ENCODE measurements around the gene PLA2G15. TPM values are rescaled to one million over a fixed set of nuclear protein-coding genes. Genes with fewer than 3 reads are reported as not detected.

PLA2G15 gene
- total RNA-seq, 1 experiment from 2014 or later: 10.3 TPM

GRCh38 chr16:68237243-68238028, 7.7 kb upstream of the PLA2G15 start:
- Histone ChIP-seq H3K27me3 (ENCODE audit: control insufficient read depth, insufficient read depth, low read length) (peaks cover 4% of the 10 kb centered on the region; the same call in 1 of the 2 replicates), H3K4me3 (ENCODE audit: insufficient read depth, low read depth, low read length) (peak overlapping the region; percentile 78), H3K36me3 (replicated peaks; ENCODE audit: control insufficient read depth, insufficient read depth, low read length) (peaks cover 4% of the 10 kb centered on the region)
- peak; percentile 99 for DNase-seq

- DNase-seq: no peak
These were observed 7.2 kb upstream of the PLA2G15 start for GRCh38 chr16:68238029-68238345.

GRCh38 chr16:68242085-68242484, 3.1 kb upstream of the PLA2G15 start:
- no peak for DNase-seq
- H3K36me3 ChIP-seq (replicated peaks; ENCODE audit: control insufficient read depth, insufficient read depth, low read length): no peaks in the 10 kb centered on the region
- H3K4me3 ChIP-seq (ENCODE audit: insufficient read depth, low read depth, low read length): no peak overlapping the region
- peaks cover 18% of the 10 kb centered on the region for H3K27me3 ChIP-seq (ENCODE audit: control insufficient read depth, insufficient read depth, low read length)

More at GRCh38 chr16:68238029-68238345, 7.2 kb upstream of the PLA2G15 start:
- Histone ChIP-seq H3K36me3 (replicated peaks; ENCODE audit: control insufficient read depth, insufficient read depth, low read length) (peaks cover 4% of the 10 kb centered on the region), H3K27me3 (ENCODE audit: control insufficient read depth, insufficient read depth, low read length) (peaks cover 4% of the 10 kb centered on the region; the same call in 1 of the 2 replicates), H3K4me3 (ENCODE audit: insufficient read depth, low read depth, low read length) (peak overlapping the region; percentile 50)

GRCh38 chr16:68242926-68243858, 2.0 kb upstream of the PLA2G15 start:
- peak; percentile 7 for DNase-seq
- H3K27me3 ChIP-seq (ENCODE audit: control insufficient read depth, insufficient read depth, low read length): peaks cover 18% of the 10 kb centered on the region
- H3K4me3 ChIP-seq (ENCODE audit: insufficient read depth, low read depth, low read length): no peak overlapping the region
- no peaks in the 10 kb centered on the region for H3K36me3 ChIP-seq (replicated peaks; ENCODE audit: control insufficient read depth, insufficient read depth, low read length)

DNA sequence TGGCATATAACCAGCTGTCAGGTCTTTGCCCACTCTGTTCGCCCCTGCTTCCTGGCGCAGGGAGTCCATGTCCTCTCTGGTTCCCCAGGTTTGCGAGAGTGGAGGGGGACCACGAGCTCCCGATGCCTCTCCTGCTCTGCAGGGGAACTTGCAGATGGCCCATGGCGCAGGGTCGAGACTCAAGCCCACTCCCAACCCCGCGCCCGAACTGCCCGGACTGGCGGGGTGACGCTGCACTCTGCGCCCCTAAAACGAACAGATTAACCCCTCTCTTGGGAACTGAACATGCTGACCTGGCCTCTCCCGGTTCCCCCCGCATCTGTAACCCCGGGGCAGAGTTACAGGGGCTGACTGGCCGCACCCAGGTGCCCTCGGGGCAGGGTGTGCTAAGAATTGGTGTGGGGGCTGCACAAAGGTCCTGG, 681 bp upstream of the PLA2G15 start:
- DNase-seq: no peak
- Histone ChIP-seq H3K36me3 (replicated peaks; ENCODE audit: control insufficient read depth, insufficient read depth, low read length) (no peaks in the 10 kb centered on the region; the same call in 1 of the 2 replicates), H3K27me3 (ENCODE audit: control insufficient read depth, insufficient read depth, low read length) (peaks cover 18% of the 10 kb centered on the region), H3K4me3 (ENCODE audit: insufficient read depth, low read depth, low read length) (peak overlapping the region; percentile 86)

- DNase-seq: peak; percentile 16
- Histone ChIP-seq H3K36me3 (replicated peaks; ENCODE audit: control insufficient read depth, insufficient read depth, low read length) (no peaks in the 10 kb centered on the region; the same call in 1 of the 2 replicates), H3K4me3 (ENCODE audit: insufficient read depth, low read depth, low read length) (no peak overlapping the region)
These were observed 948 bp downstream of the PLA2G15 start for GRCh38 chr16:68246121-68246520.

GRCh38 chr16:68246666-68247065, 1.5 kb downstream of the PLA2G15 start:
- DNase-seq: no peak
- Histone ChIP-seq H3K36me3 (replicated peaks; ENCODE audit: control insufficient read depth, insufficient read depth, low read length) (no peaks in the 10 kb centered on the region; the same call in 1 of the 2 replicates), H3K4me3 (ENCODE audit: insufficient read depth, low read depth, low read length) (no peak overlapping the region), H3K27me3 (ENCODE audit: control insufficient read depth, insufficient read depth, low read length) (peaks cover 18% of the 10 kb centered on the region)

More at GRCh38 chr16:68246121-68246520, 948 bp downstream of the PLA2G15 start:
- H3K27me3 ChIP-seq (ENCODE audit: control insufficient read depth, insufficient read depth, low read length): peaks cover 18% of the 10 kb centered on the region

DNA sequence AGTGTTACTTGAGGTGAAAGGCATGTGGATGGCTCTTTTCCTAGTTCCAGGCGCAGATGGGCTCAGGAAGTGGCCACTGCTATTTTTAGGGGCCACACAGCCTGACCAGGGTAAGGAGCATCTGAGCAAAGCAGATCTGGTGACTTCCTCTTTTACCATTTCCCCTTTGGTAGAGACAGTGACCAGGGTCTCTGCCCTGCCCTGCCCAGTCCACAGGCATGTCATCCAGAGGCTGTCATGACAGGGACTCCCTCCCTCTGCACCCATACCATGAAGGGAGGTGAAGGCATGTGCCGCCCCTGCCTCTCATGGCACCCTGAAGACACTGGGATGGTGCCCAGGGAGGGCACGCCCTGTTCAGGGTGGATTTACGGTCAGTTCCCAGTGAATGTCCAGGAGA, 2.2 kb downstream of the PLA2G15 start:
- Histone ChIP-seq H3K36me3 (replicated peaks; ENCODE audit: control insufficient read depth, insufficient read depth, low read length) (no peaks in the 10 kb centered on the region; the same call in 1 of the 2 replicates), H3K27me3 (ENCODE audit: control insufficient read depth, insufficient read depth, low read length) (peaks cover 18% of the 10 kb centered on the region), H3K4me3 (ENCODE audit: insufficient read depth, low read depth, low read length) (no peak overlapping the region)
- DNase-seq: no peak

DNA sequence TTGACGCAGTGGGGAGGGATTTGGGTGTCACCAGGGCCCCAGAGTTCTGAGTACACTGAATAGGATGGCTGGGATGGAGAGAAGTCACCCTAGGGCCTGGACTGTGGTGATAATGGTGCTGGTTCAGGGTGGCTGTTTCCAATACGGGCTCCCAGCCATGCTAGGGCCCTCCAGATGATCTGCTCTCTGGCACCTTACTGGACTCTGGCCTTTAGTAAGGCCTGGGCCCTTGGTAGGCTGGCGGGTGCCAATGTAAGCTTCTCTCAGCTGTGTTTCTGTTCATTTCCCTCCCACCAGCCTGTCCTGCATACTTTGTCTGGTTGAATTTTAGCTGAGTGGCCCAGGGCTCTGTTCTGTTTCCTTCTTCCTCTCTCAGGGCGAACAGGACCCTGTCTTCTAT, 2.8 kb downstream of the PLA2G15 start:
- no peaks in the 10 kb centered on the region; the same call in 1 of the 2 replicates for H3K36me3 ChIP-seq (replicated peaks; ENCODE audit: control insufficient read depth, insufficient read depth, low read length)
- H3K4me3 ChIP-seq (ENCODE audit: insufficient read depth, low read depth, low read length): no peak overlapping the region
- no peak for DNase-seq
- H3K27me3 ChIP-seq (ENCODE audit: control insufficient read depth, insufficient read depth, low read length): peaks cover 18% of the 10 kb centered on the region

- H3K36me3 ChIP-seq (replicated peaks; ENCODE audit: control insufficient read depth, insufficient read depth, low read length): no peaks in the 10 kb centered on the region; the same call in 1 of the 2 replicates
- H3K27me3 ChIP-seq (ENCODE audit: control insufficient read depth, insufficient read depth, low read length): peaks cover 13% of the 10 kb centered on the region
- H3K4me3 ChIP-seq (ENCODE audit: insufficient read depth, low read depth, low read length): no peak overlapping the region
- peak; percentile 17 for DNase-seq
These were observed 4.2 kb downstream of the PLA2G15 start for GRCh38 chr16:68249371-68249770.

DNA sequence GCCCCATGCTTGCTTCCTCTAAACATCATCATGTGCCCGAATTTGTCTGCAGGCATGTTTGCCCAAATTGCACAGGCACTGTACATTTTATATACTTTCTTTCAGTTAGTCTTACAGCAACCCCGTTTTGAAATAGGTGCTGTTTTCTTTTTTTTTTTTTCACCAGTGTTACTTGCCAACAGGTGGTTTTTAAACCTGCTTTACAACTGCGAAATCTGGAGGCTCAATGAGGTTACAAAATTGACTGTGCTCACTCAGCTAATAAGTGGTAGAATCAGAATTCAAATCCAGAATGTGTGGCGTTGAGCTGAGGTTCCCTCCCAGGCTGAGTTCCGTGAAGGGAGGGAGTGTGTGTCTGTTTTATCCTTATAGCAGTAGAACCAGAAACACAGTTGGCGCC, 5.8 kb downstream of the PLA2G15 start:
- Histone ChIP-seq H3K36me3 (replicated peaks; ENCODE audit: control insufficient read depth, insufficient read depth, low read length) (no peaks in the 10 kb centered on the region; the same call in 1 of the 2 replicates), H3K4me3 (ENCODE audit: insufficient read depth, low read depth, low read length) (no peak overlapping the region), H3K27me3 (ENCODE audit: control insufficient read depth, insufficient read depth, low read length) (peaks cover 2% of the 10 kb centered on the region; the same call in 1 of the 2 replicates)
- DNase-seq: no peak

- no peak for DNase-seq
- Histone ChIP-seq H3K36me3 (replicated peaks; ENCODE audit: control insufficient read depth, insufficient read depth, low read length) (no peaks in the 10 kb centered on the region; the same call in 1 of the 2 replicates), H3K4me3 (ENCODE audit: insufficient read depth, low read depth, low read length) (no peak overlapping the region), H3K27me3 (ENCODE audit: control insufficient read depth, insufficient read depth, low read length) (no peaks in the 10 kb centered on the region)
These were observed 6.7 kb downstream of the PLA2G15 start for GRCh38 chr16:68251832-68252231.

DNA sequence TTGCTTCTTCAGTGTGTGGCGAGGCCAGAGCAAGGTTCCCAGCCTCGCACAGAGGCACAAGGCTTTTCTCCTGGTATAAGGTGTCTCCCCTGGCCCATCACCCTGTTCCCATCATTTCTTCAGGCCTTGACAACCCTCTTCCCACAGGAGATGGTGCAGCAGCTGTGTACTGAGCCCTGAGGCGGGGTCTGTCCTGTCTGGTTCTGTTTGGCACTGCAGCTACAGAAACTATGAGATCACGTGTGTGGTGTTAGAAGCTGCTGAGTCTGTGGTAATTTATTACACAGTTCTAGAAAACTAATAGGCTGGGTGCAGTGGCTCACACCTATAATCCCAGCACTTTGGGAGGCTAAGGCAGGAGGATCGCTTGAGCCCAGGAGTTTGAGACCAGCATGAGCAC, 7.2 kb downstream of the PLA2G15 start:
- Histone ChIP-seq H3K27me3 (ENCODE audit: control insufficient read depth, insufficient read depth, low read length) (no peaks in the 10 kb centered on the region), H3K4me3 (ENCODE audit: insufficient read depth, low read depth, low read length) (no peak overlapping the region)
- DNase-seq: no peak

DNA sequence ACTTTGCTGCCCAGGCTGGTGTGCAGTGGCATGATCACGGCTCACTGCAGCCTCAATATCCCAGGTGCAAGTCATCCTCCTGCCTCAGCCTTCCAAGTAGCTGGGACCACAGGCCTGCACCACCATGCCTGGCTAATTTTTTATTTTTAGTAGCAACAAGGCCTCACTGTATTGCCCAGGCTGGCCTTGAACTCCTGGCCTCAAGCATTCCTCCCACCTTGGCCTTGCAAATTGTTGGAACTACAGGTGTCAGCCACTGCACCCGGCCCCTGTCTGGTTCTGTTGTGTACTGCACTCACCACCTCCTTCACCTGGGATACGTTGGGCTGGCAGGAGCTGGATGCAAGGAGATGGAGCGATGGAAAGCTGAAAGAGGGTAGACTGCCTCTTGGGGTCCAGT, 8.5 kb downstream of the PLA2G15 start:
- DNase-seq: no peak
- Histone ChIP-seq H3K27me3 (ENCODE audit: control insufficient read depth, insufficient read depth, low read length) (no peaks in the 10 kb centered on the region), H3K4me3 (ENCODE audit: insufficient read depth, low read depth, low read length) (no peak overlapping the region), H3K36me3 (replicated peaks; ENCODE audit: control insufficient read depth, insufficient read depth, low read length) (no peaks in the 10 kb centered on the region; the same call in 1 of the 2 replicates)

More for the DNA sequence above, 7.2 kb downstream of the PLA2G15 start:
- no peaks in the 10 kb centered on the region; the same call in 1 of the 2 replicates for H3K36me3 ChIP-seq (replicated peaks; ENCODE audit: control insufficient read depth, insufficient read depth, low read length)
